ENCODE results near the gene VAMP4.

Gene VAMP4

DNA sequence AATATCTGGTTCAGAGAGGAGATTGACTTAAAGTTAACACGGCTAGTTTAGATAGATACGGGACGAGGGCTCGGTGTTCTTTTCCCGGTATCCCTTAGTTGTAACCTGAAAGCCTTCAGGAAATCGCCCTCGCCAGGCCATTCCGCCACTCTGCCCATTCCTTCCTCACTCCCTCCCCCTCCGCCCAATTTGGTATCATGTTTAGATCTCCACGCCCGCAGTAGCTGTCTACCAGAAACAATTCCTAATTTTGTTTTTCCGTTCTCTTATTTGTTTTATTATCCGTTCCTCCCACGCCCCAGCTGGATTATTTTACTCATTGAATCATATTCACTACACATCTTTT lies 685 bp upstream of the VAMP4 start (continued):
- TF ChIP-seq CSRNP3 (CRISPR knock-in tag; IDR thresholded peaks at IDR 0.05): no peak
- TF ChIP-seq BACH2 (CRISPR knock-in tag; IDR thresholded peaks at IDR 0.05; ENCODE audit: borderline replicate concordance): no peak
- TF ChIP-seq TOX (CRISPR knock-in tag; IDR thresholded peaks at IDR 0.05; ENCODE audit: borderline replicate concordance): no peak

- TF ChIP-seq, protein P1, sequence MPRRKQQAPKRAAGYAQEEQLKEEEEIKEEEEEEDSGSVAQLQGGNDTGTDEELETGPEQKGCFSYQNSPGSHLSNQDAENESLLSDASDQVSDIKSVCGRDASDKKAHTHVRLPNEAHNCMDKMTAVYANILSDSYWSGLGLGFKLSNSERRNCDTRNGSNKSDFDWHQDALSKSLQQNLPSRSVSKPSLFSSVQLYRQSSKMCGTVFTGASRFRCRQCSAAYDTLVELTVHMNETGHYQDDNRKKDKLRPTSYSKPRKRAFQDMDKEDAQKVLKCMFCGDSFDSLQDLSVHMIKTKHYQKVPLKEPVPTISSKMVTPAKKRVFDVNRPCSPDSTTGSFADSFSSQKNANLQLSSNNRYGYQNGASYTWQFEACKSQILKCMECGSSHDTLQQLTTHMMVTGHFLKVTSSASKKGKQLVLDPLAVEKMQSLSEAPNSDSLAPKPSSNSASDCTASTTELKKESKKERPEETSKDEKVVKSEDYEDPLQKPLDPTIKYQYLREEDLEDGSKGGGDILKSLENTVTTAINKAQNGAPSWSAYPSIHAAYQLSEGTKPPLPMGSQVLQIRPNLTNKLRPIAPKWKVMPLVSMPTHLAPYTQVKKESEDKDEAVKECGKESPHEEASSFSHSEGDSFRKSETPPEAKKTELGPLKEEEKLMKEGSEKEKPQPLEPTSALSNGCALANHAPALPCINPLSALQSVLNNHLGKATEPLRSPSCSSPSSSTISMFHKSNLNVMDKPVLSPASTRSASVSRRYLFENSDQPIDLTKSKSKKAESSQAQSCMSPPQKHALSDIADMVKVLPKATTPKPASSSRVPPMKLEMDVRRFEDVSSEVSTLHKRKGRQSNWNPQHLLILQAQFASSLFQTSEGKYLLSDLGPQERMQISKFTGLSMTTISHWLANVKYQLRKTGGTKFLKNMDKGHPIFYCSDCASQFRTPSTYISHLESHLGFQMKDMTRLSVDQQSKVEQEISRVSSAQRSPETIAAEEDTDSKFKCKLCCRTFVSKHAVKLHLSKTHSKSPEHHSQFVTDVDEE (CRISPR knock-in tag; IDR thresholded peaks at IDR 0.05): no peak
- TF ChIP-seq SNAI2 (CRISPR knock-in tag; IDR thresholded peaks at IDR 0.05) (no peak), OSR1 (CRISPR knock-in tag; IDR thresholded peaks at IDR 0.05) (no peak), RARB (CRISPR knock-in tag; IDR thresholded peaks at IDR 0.05) (no peak), ZFP3 (CRISPR knock-in tag; IDR thresholded peaks at IDR 0.05) (no peak), ESRRG (CRISPR knock-in tag; IDR thresholded peaks at IDR 0.05) (no peak), ZC3H10 (CRISPR knock-in tag; IDR thresholded peaks at IDR 0.05) (no peak), PATZ1 (CRISPR knock-in tag; IDR thresholded peaks at IDR 0.05; ENCODE audit: borderline replicate concordance) (no peak), BACH2 (CRISPR knock-in tag; IDR thresholded peaks at IDR 0.05; ENCODE audit: borderline replicate concordance) (no peak), TOX (CRISPR knock-in tag; IDR thresholded peaks at IDR 0.05; ENCODE audit: borderline replicate concordance) (no peak), ZFP30 (CRISPR knock-in tag; IDR thresholded peaks at IDR 0.05) (no peak), CSRNP3 (CRISPR knock-in tag; IDR thresholded peaks at IDR 0.05) (no peak), ZNF8 (CRISPR knock-in tag; IDR thresholded peaks at IDR 0.05) (no peak), ZNF565 (CRISPR knock-in tag; conservative IDR thresholded peaks at IDR 0.05; ENCODE audit: low read depth) (no peak), PPARA (CRISPR knock-in tag; IDR thresholded peaks at IDR 0.05; ENCODE audit: borderline replicate concordance) (no peak)
- TF ChIP-seq, protein P2, sequence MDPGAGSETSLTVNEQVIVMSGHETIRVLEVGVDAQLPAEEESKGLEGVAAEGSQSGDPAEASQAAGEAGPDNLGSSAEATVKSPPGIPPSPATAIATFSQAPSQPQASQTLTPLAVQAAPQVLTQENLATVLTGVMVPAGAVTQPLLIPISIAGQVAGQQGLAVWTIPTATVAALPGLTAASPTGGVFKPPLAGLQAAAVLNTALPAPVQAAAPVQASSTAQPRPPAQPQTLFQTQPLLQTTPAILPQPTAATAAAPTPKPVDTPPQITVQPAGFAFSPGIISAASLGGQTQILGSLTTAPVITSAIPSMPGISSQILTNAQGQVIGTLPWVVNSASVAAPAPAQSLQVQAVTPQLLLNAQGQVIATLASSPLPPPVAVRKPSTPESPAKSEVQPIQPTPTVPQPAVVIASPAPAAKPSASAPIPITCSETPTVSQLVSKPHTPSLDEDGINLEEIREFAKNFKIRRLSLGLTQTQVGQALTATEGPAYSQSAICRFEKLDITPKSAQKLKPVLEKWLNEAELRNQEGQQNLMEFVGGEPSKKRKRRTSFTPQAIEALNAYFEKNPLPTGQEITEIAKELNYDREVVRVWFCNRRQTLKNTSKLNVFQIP (CRISPR knock-in tag; IDR thresholded peaks at IDR 0.05; ENCODE audit: borderline replicate concordance, low read depth): no peak
- TF ChIP-seq, protein P3, sequence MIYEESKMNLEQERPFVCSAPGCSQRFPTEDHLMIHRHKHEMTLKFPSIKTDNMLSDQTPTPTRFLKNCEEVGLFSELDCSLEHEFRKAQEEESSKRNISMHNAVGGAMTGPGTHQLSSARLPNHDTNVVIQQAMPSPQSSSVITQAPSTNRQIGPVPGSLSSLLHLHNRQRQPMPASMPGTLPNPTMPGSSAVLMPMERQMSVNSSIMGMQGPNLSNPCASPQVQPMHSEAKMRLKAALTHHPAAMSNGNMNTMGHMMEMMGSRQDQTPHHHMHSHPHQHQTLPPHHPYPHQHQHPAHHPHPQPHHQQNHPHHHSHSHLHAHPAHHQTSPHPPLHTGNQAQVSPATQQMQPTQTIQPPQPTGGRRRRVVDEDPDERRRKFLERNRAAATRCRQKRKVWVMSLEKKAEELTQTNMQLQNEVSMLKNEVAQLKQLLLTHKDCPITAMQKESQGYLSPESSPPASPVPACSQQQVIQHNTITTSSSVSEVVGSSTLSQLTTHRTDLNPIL (CRISPR knock-in tag; IDR thresholded peaks at IDR 0.05; ENCODE audit: low read depth): no peak
- ATAC-seq: peak; percentile 48
Measured at GRCh38 chr1:171740987-171741871, 636 bp downstream of the VAMP4 start.

- ATAC-seq: no peak
- no peak for TF ChIP-seq ZNF70 (CRISPR knock-in tag; IDR thresholded peaks at IDR 0.05)
- no peak for TF ChIP-seq ARNTL (CRISPR knock-in tag; IDR thresholded peaks at IDR 0.05; ENCODE audit: borderline replicate concordance, low read depth)
- TF ChIP-seq ZC3H10 (CRISPR knock-in tag; IDR thresholded peaks at IDR 0.05): no peak
- TF ChIP-seq TOX (CRISPR knock-in tag; IDR thresholded peaks at IDR 0.05; ENCODE audit: borderline replicate concordance): no peak
- no peak for TF ChIP-seq ZFP30 (CRISPR knock-in tag; IDR thresholded peaks at IDR 0.05)
- no peak for TF ChIP-seq ESRRG (CRISPR knock-in tag; IDR thresholded peaks at IDR 0.05)
- no peak for TF ChIP-seq PPARA (CRISPR knock-in tag; IDR thresholded peaks at IDR 0.05; ENCODE audit: borderline replicate concordance)
- no peak for TF ChIP-seq GLIS3 (CRISPR knock-in tag; IDR thresholded peaks at IDR 0.05)
- TF ChIP-seq CSDC2 (CRISPR knock-in tag; IDR thresholded peaks at IDR 0.05): no peak
- TF ChIP-seq RARB (CRISPR knock-in tag; IDR thresholded peaks at IDR 0.05): no peak
- no peak for TF ChIP-seq ZFP3 (CRISPR knock-in tag; IDR thresholded peaks at IDR 0.05)
- no peak for TF ChIP-seq ISL1 (CRISPR knock-in tag; IDR thresholded peaks at IDR 0.05)
Measured at GRCh38 chr1:171740356-171740863, 1.5 kb downstream of the VAMP4 start.
